SK-N-MC (cell line): Measurements from ENCODE around the gene ALDOB.

ENCODE experiments used
- DNase-seq: peaks from one replicate; pipeline ENCODE4 v3.0.0-alpha.2; 2011; ENCODE audit warnings: low read depth, low spot score
- H3K27ac ChIP-seq: fragments of 200-600 bp; sonication (generic); 2 replicates; pipeline ENCODE4 v1.5.1; 2016; ENCODE audit warnings: mixed run types
- H3K36me3 ChIP-seq: fragments of 200-600 bp; sonication (generic); 2 replicates; pipeline ENCODE4 v1.6.1; 2017; ENCODE audit warnings: antibody characterized with exemption, low read length, mixed read lengths; ENCODE audit not compliant: insufficient read depth
- H3K4me3 ChIP-seq: fragments of 200-600 bp; sonication (generic); 2 replicates; pipeline ENCODE4 v1.5.1; 2016
- H3K9ac ChIP-seq: fragments of 200-600 bp; sonication (generic); 2 replicates; pipeline ENCODE4 v1.8.0; 2017; ENCODE audit warnings: mixed run types, mixed read lengths; ENCODE audit not compliant: insufficient read length
- H3K9me3 ChIP-seq: fragments of 200-600 bp; sonication (generic); 2 replicates; pipeline ENCODE4 v1.6.1; 2017; ENCODE audit warnings: low read depth, mild to moderate bottlenecking, antibody characterized with exemption, low read length, moderate library complexity, mixed read lengths
- EZH2 ChIP-seq: fragments of 200-600 bp; sonication (generic); IDR thresholded peaks from one replicate; pipeline ENCODE4 v1.6.1; 2017; ENCODE audit warnings: antibody characterized with exemption
- FOXP2 ChIP-seq: optimal IDR thresholded peaks from 2 replicates; pipeline ENCODE3; 2011; ENCODE audit warnings: mild to moderate bottlenecking, moderate library complexity; ENCODE audit not compliant: insufficient read depth; ENCODE audit errors: extremely low read length, control extremely low read depth
- POLR2AphosphoS5 ChIP-seq: IDR thresholded peaks from 2 replicates; pipeline ENCODE4 v1.6.1; 2012; ENCODE audit warnings: mild to moderate bottlenecking, low read depth, low read length, borderline replicate concordance

The ALDOB gene

DNA sequence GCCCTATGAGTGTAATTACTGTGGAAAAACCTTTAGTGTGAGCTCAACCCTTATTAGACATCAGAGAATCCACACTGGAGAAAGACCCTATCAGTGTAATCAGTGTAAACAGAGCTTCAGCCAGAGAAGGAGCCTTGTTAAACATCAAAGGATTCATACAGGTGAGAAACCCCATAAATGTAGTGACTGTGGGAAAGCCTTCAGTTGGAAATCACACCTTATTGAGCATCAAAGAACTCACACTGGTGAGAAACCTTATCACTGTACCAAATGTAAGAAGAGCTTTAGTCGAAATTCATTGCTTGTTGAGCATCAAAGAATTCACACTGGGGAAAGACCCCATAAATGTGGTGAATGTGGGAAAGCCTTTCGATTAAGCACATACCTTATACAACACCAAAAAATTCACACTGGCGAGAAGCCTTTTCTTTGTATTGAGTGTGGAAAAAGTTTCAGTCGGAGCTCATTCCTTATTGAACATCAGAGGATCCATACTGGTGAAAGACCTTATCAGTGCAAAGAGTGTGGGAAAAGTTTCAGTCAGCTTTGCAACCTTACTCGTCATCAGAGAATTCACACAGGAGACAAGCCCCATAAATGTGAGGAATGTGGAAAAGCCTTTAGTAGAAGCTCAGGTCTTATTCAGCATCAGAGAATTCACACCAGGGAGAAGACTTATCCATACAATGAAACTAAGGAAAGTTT, 27.0 kb downstream of the ALDOB start:
- TF ChIP-seq FOXP2 (no peak), EZH2 (no peak), POLR2AphosphoS5 (no peak)
- peaks cover 61% of the 10 kb centered on the region for H3K36me3 ChIP-seq
- no peak overlapping the region for H3K27ac ChIP-seq
- no peak overlapping the region for H3K4me3 ChIP-seq
- H3K9me3 ChIP-seq, result peaks cover 32% of the 10 kb centered on the region
- H3K9ac ChIP-seq, result no peak overlapping the region
- DNase-seq, result no peak

DNA sequence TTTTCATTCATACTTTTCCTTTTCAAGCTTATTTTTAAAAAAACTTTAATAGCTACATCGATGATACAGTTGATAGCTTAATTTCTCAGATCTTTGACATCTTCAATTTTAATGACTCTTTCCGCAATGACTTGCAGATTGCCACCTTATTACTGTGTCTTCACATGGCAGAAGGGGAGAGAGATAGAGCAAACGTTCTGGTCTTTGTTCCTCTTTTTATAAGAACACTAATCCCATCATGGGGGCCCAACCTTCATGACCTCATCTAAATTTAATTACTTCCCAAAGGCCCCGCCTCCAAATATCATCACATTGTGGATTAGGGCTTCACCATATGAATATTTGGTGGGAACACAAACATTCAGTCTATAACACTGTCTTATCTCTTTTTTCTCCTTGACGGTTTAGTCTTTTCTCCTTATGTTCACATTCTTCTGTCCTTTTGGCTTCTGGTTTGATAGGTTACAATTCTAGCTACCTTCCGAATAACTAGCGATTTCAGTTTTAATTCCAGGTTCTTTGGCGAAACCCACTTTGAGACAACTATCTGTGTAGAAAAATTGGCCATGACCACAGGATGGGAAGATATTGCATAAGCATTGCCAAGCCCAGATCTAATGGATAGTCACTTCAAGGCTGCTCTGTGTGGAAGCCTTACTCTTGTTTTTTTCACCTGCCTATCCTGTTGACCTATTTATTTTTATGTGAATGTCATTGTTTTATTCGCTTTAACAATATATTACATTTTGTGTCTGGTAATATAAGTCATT, 31.9 kb downstream of the ALDOB start:
- H3K36me3 ChIP-seq, result peaks cover 91% of the 10 kb centered on the region
- H3K9ac ChIP-seq, result no peak overlapping the region
- H3K4me3 ChIP-seq, result no peak overlapping the region
- TF ChIP-seq POLR2AphosphoS5, result no peak
- no peak for TF ChIP-seq FOXP2
- no peak for TF ChIP-seq EZH2
- H3K9me3 ChIP-seq, result peaks cover 21% of the 10 kb centered on the region
- DNase-seq, result no peak
- H3K27ac ChIP-seq, result no peak overlapping the region

DNA sequence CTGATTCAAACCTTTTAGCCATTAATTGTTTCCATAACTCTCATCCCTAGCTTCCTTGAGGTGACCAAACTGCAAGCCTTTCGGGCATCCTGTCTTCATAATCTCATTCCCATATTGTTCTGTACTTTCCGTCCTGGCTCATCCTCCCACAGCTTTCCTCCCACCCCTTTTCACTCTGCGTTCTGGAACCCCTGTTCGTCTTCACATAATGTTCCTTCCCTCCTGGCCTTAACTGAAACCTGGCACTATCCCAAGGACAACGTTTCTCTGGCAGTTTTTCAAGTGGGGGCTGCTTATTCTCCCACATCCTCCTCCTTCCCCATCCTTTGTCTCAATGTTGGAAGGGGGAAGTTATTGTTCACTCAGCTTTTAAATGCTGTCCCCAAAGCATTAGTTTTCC, 35.5 kb downstream of the ALDOB start:
- H3K9ac ChIP-seq, result no peak overlapping the region
- TF ChIP-seq FOXP2 (no peak), POLR2AphosphoS5 (no peak), EZH2 (no peak)
- DNase-seq, result no peak
- peak overlapping the region; percentile 83; the same call in 1 of the 2 replicates for H3K4me3 ChIP-seq
- H3K9me3 ChIP-seq, result peaks cover 15% of the 10 kb centered on the region
- H3K36me3 ChIP-seq, result peaks cover 76% of the 10 kb centered on the region
- H3K27ac ChIP-seq, result no peak overlapping the region

DNA sequence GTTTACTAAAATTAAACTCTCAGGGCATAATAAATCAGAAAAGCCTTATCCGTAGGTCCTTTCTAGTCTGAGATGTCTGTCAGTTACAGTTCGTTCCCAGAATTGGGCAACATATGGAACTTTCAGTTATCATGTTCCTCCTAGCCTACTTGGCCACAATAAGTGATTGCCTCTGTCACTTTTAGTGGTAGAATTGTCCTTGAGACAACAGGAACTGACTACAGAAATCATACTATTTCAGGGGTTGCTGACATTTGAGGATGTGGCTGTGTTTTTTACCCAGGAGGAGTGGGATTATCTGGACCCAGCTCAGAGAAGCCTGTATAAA, 36.0 kb downstream of the ALDOB start:
- Histone ChIP-seq H3K36me3 (peaks cover 76% of the 10 kb centered on the region), H3K27ac (no peak overlapping the region), H3K4me3 (peak overlapping the region; percentile 83), H3K9me3 (peaks cover 20% of the 10 kb centered on the region), H3K9ac (peak overlapping the region; percentile 84)
- DNase-seq, result no peak
- TF ChIP-seq FOXP2 (no peak), EZH2 (no peak), POLR2AphosphoS5 (no peak)

DNA sequence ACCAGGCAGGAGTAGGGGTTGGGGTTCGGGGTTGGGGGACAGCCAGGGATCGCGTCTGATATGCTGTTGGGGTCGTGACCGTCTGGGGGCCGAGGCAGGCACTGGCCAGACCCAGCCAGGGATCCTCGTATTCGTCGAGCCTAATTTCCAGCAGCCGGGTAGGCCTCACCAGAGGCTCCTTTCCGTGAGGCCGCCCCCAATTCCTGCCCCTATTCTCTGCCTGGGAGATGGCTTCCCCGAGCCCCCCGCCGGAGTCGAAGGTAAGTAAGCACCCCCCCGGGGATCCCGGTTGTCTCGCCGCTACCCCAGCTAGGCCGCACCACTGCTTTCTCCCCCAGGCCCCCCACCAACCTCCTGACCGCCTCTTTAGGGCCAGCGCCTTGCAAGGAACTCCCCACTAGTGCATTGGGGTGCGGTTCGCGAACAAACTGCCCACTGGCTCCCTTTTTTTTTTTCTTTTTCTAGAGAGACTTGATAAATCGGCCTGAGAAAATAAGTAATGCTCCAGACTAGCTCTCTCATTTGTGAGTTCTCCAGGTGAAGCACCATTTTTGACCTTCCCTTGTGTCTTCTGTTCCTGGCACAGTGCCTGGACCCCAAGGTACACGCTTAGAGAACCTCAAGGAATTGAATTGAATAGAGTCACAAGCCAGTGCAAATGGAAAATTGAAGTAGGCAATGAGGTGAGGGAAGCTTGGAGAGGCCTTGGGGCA, 36.5 kb downstream of the ALDOB start:
- Histone ChIP-seq H3K9me3 (peaks cover 21% of the 10 kb centered on the region), H3K27ac (no peak overlapping the region), H3K36me3 (peaks cover 76% of the 10 kb centered on the region), H3K4me3 (peak overlapping the region; percentile 83), H3K9ac (peak overlapping the region; percentile 84)
- DNase-seq, result no peak
- TF ChIP-seq POLR2AphosphoS5 (no peak), EZH2 (no peak), FOXP2 (no peak)

DNA sequence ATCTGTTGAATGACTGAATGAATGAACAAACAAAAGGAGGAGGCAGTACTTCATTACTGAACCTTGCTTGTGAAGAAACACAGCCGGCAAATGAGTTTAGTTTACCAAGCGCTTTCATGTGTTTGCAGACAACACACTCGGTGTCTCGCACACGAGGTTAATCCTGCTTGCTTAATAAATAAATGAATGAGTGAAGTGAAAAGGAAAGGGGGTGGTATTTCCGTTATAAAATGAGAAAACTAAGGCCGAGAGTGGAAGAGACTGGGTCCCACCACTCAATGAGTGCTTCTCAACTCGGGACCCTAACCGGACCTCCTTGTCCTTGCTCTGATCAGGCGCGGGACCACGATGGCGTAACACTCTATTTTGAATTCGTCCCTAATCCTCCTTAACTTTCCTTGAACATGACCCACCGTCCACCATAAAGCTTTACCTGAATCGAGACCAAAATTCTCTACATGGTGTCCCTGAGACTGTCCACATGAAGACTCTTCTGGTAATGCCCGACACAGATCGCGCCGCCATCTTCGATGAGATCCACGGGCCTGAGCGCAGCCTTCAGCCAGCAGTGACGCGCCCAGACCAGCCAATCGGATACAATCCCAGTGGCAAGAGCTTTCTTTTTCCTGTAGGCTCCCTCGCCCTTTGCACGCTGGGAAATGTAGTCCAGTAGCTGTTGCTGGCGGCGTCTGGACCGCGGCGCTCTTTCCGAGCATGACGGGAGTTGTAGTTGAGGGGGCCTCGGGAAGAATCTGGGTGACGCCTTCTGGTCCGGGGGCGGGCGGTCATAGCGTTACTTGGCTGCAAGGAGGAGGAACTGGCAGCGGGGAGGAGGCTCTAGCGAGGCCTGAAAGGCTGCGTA, 37.3 kb downstream of the ALDOB start, which contains the start of the genes MRPL50 and ZNF189:
MRPL50 (minus strand) TSS at position 551 of the 862 bp plus-strand sequence; CDS start at position 525, 26 bp downstream.
ZNF189 (plus strand) TSS at position 784 of the 862 bp plus-strand sequence. CDS start 306 bp downstream, outside the sequence.
- H3K9ac ChIP-seq, result peak within 1 kb of the TSS; percentile 93
- H3K36me3 ChIP-seq, result peaks cover 75% of the 10 kb centered on the region
- peak within 1 kb of the TSS; percentile 67 for H3K27ac ChIP-seq
- H3K4me3 ChIP-seq, result peak within 1 kb of the TSS; percentile 83
- peaks cover 18% of the 10 kb centered on the region for H3K9me3 ChIP-seq
- peak; percentile 92 for DNase-seq
- peak; percentile 97 for TF ChIP-seq POLR2AphosphoS5
- TF ChIP-seq EZH2, result no peak

DNA sequence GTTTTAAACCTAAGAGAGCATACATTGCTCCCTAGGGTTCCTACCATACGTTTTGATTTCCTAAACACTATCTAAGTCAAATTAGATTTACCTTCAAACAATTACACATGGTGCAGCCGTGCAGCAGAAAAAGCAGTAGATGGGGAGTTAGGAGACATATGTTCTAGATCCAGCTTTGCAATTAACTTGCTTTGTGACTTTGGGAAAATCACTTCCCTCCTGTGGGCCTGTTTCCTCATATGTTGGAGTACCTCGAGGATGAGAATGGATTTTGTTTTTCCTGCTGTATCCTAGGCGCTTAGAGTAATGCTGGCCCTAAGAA, 37.9 kb downstream of the ALDOB start:
- peaks cover 18% of the 10 kb centered on the region for H3K9me3 ChIP-seq
- peaks cover 75% of the 10 kb centered on the region for H3K36me3 ChIP-seq
- H3K27ac ChIP-seq, result peak overlapping the region; percentile 67; the same call in 1 of the 2 replicates
- TF ChIP-seq POLR2AphosphoS5 (no peak), EZH2 (no peak), FOXP2 (no peak)
- H3K4me3 ChIP-seq, result peak overlapping the region; percentile 83
- H3K9ac ChIP-seq, result peak overlapping the region; percentile 93
- no peak for DNase-seq

DNA sequence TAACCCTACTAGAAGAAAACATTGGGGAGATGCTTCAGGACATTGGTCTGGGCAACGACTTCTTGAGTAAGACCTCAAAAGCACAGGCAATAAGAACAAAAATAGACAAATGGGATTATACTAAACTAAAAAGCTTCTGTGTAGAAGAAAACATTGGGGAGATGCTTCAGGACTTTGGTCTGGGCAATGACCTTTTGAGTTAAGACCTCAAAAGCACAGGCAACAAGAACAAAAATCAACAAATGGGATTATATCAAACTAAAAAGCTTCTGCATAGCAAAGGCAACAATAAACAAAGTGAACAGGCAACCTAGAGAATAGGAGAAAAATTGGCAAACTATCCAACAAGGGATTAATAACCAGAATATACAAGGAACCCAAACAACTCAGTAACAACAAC, 40.9 kb downstream of the ALDOB start:
- Histone ChIP-seq H3K36me3 (peaks cover 75% of the 10 kb centered on the region), H3K4me3 (no peak overlapping the region), H3K9ac (no peak overlapping the region), H3K9me3 (peaks cover 15% of the 10 kb centered on the region), H3K27ac (no peak overlapping the region)
- no peak for DNase-seq
- no peak for TF ChIP-seq FOXP2
